PC-3 (cell line): ENCODE results near the gene PTPN1. TPM values are rescaled to one million over a fixed set of nuclear protein-coding genes. Genes with fewer than 3 reads are reported as not detected.

Experiments
- ATAC-seq: fragments of 200-7000 bp; cut with Tn5 transposase; 2 replicates; pipeline ENCODE4 v1.9.1; 2020; ENCODE audit warnings: mild to moderate bottlenecking, moderate library complexity
- BruUV-seq: library from RNA; stranded (reverse); fragments of 400-500 nt; replicated peaks from 2 replicates; lab custom pipeline; 2021; lab: Mats Ljungman, UMichigan
- CTCF ChIA-PET: fragments of 300-600 bp; sonication (Branson Sonifier 250); formaldehyde crosslinking; loops from one replicate; lab custom pipeline; 2022; ENCODE audit warnings: antibody characterized with exemption; lab: Charles Lee
- POLR2A ChIA-PET: fragments of 300-600 bp; sonication (Branson Sonifier 250); formaldehyde crosslinking; loops from one replicate; lab custom pipeline; 2022; ENCODE audit warnings: antibody characterized with exemption; ENCODE audit not compliant: unreplicated experiment; lab: Charles Lee
- DNase-seq: peaks from one replicate; pipeline ENCODE4 v3.0.0-alpha.2; 2015
- H2AFZ ChIP-seq: fragments of 300-600 bp; sonication (generic); 2 replicates; pipeline ENCODE4 v1.6.0; 2016; ENCODE audit warnings: antibody characterized with exemption, low read length
- H3F3A ChIP-seq: fragments of 300-600 bp; sonication (generic); one replicate; pipeline ENCODE4 v1.6.0; 2017; ENCODE audit warnings: antibody characterized with exemption, low read length, control low read depth, mild to moderate bottlenecking; ENCODE audit not compliant: unreplicated experiment
- H3K27ac ChIP-seq: fragments of 300-600 bp; sonication (generic); 2 replicates; pipeline ENCODE4 v1.5.1; 2016; ENCODE audit warnings: mild to moderate bottlenecking, low read length
- H3K27me3 ChIP-seq: fragments of 300-600 bp; sonication (generic); 2 replicates; pipeline ENCODE4 v1.6.1; 2016; ENCODE audit warnings: low read length, mixed read lengths
- H3K36me3 ChIP-seq: fragments of 300-600 bp; sonication (generic); 2 replicates; pipeline ENCODE4 v1.6.1; 2016; ENCODE audit warnings: low read depth, mixed run types, low read length, mixed read lengths
- H3K4me1 ChIP-seq: fragments of 300-600 bp; sonication (generic); 2 replicates; pipeline ENCODE4 v1.5.1; 2016; ENCODE audit warnings: low read length; ENCODE audit not compliant: insufficient read depth
- H3K4me2 ChIP-seq: fragments of 300-600 bp; sonication (generic); 2 replicates; pipeline ENCODE4 v1.6.0; 2016; ENCODE audit warnings: low read length
- H3K4me3 ChIP-seq: fragments of 300-600 bp; sonication (generic); 2 replicates; pipeline ENCODE4 v1.5.1; 2016; ENCODE audit warnings: mild to moderate bottlenecking, low read length, mixed read lengths
- H3K79me2 ChIP-seq: fragments of 300-600 bp; sonication (generic); 2 replicates; pipeline ENCODE4 v1.6.1; 2017; ENCODE audit warnings: low read length, mixed read lengths
- H3K9ac ChIP-seq: fragments of 300-600 bp; sonication (generic); 2 replicates; pipeline ENCODE4 v1.6.0; 2016; ENCODE audit warnings: mild to moderate bottlenecking, low read length
- H3K9me2 ChIP-seq: fragments of 300-600 bp; sonication (generic); replicated peaks from 2 replicates; pipeline ENCODE4 v1.6.1; 2016; ENCODE audit warnings: mixed run types, low read length, mixed read lengths
- H3K9me3 ChIP-seq: fragments of 300-600 bp; sonication (generic); 2 replicates; pipeline ENCODE4 v1.6.1; 2016; ENCODE audit warnings: low read length, mixed read lengths
- H4K20me1 ChIP-seq: fragments of 300-600 bp; sonication (generic); 2 replicates; pipeline ENCODE4 v1.6.1; 2016; ENCODE audit warnings: low read length, mixed read lengths
- EZH2 ChIP-seq: fragments of 300-600 bp; sonication (generic); IDR thresholded peaks from one replicate; pipeline ENCODE4 v1.6.1; 2017; ENCODE audit warnings: antibody characterized with exemption, mild to moderate bottlenecking, low read length; ENCODE audit not compliant: unreplicated experiment
- EZH2phosphoT487 ChIP-seq: fragments of 300-600 bp; sonication (generic); IDR thresholded peaks from 2 replicates; pipeline ENCODE4 v1.6.1; 2018; ENCODE audit warnings: mild to moderate bottlenecking, antibody characterized with exemption, low read length, borderline replicate concordance
- intact Hi-C: fragments of 100-400 bp; cut with micrococcal nuclease; formaldehyde crosslinking; loops from 2 replicates; pipeline ENCODE4 v1.9.0; 2023
- total RNA-seq: library from RNA; depleted of rRNA; stranded (reverse); fragments of >200 nt; gene quantifications from 2 replicates; pipeline ENCODE4 v1.2.3, GENCODE V29; 2014
- TF ChIP-seq, protein P1 (sequence below): fragments of 300-600 bp; sonication (generic); conservative IDR thresholded peaks from 2 replicates; pipeline ENCODE4 v1.5.1; 2017; ENCODE audit warnings: antibody characterized with exemption, low read depth, mild to moderate bottlenecking, low read length

Gene PTPN1
- total RNA-seq, 1 experiment from 2014 or later: 47.7 TPM

- POLR2A ChIA-PET: no interaction called here
- DNase-seq (peak; percentile 60), ATAC-seq (peak; percentile 48)
- H3K4me3 ChIP-seq: no peak overlapping the region
- intact Hi-C loops: no loop called here
- H4K20me1 ChIP-seq: no peaks in the 10 kb centered on the region
- H3K79me2 ChIP-seq: no peaks in the 10 kb centered on the region
- no peaks in the 10 kb centered on the region for H3K9me2 ChIP-seq
- peaks cover 8% of the 10 kb centered on the region; the same call in 1 of the 2 replicates for H3K4me1 ChIP-seq
- H3K9ac ChIP-seq: no peak overlapping the region
- no peaks in the 10 kb centered on the region for H3K36me3 ChIP-seq
- no peak overlapping the region for H2AFZ ChIP-seq
- TF ChIP-seq, protein P1, sequence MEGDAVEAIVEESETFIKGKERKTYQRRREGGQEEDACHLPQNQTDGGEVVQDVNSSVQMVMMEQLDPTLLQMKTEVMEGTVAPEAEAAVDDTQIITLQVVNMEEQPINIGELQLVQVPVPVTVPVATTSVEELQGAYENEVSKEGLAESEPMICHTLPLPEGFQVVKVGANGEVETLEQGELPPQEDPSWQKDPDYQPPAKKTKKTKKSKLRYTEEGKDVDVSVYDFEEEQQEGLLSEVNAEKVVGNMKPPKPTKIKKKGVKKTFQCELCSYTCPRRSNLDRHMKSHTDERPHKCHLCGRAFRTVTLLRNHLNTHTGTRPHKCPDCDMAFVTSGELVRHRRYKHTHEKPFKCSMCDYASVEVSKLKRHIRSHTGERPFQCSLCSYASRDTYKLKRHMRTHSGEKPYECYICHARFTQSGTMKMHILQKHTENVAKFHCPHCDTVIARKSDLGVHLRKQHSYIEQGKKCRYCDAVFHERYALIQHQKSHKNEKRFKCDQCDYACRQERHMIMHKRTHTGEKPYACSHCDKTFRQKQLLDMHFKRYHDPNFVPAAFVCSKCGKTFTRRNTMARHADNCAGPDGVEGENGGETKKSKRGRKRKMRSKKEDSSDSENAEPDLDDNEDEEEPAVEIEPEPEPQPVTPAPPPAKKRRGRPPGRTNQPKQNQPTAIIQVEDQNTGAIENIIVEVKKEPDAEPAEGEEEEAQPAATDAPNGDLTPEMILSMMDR: no peak
- no peak for TF ChIP-seq EZH2
- TF ChIP-seq EZH2phosphoT487: no peak
- no peak overlapping the region for H3K27ac ChIP-seq
- CTCF ChIA-PET: interaction anchor here (0.7 kb wide), 1 partner anchor 320 kb away, joined by 5 read pairs; no protein-coding TSS in a partner anchor
- no TSS peak for BruUV-seq
- H3K4me2 ChIP-seq: no peak overlapping the region
- no peaks in the 10 kb centered on the region for H3K9me3 ChIP-seq
- H3K27me3 ChIP-seq: no peaks in the 10 kb centered on the region
- H3F3A ChIP-seq: no peaks in the 10 kb centered on the region
Observed at GRCh38 chr20:50467718-50468356, 42.3 kb upstream of the PTPN1 start.

- Histone ChIP-seq H3K4me2 (no peak overlapping the region), H3K9me3 (no peaks in the 10 kb centered on the region), H3K4me3 (no peak overlapping the region), H3K9me2 (no peaks in the 10 kb centered on the region), H3K36me3 (no peaks in the 10 kb centered on the region), H2AFZ (peak overlapping the region; percentile 25; the same call in 1 of the 2 replicates), H3K9ac (no peak overlapping the region), H3F3A (no peaks in the 10 kb centered on the region), H3K27me3 (no peaks in the 10 kb centered on the region), H3K4me1 (peaks cover 8% of the 10 kb centered on the region; the same call in 1 of the 2 replicates), H3K79me2 (no peaks in the 10 kb centered on the region), H4K20me1 (no peaks in the 10 kb centered on the region), H3K27ac (no peak overlapping the region)
- intact Hi-C loops: no loop called here
- ChIA-PET POLR2A (no interaction called here), CTCF (interaction anchor here (0.7 kb wide), 1 partner anchor 320 kb away, joined by 5 read pairs; no protein-coding TSS in a partner anchor)
- no TSS peak for BruUV-seq
- TF ChIP-seq, protein P1: no peak
- no peak for TF ChIP-seq EZH2phosphoT487
- DNase-seq (no peak), ATAC-seq (no peak)
Observed at GRCh38 chr20:50468378-50468798, 41.8 kb upstream of the PTPN1 start.

GRCh38 chr20:50469176-50469723 lies 40.9 kb upstream of the PTPN1 start:
- intact Hi-C loops: no loop called here
- no TSS peak for BruUV-seq
- no peaks in the 10 kb centered on the region for H3K9me2 ChIP-seq
- no peak overlapping the region for H3K27ac ChIP-seq
- no peak overlapping the region for H3K4me3 ChIP-seq
- ChIA-PET POLR2A (no interaction called here), CTCF (no interaction called here)
- no peaks in the 10 kb centered on the region for H3K9me3 ChIP-seq
- peaks cover 5% of the 10 kb centered on the region; the same call in 1 of the 2 replicates for H3K4me1 ChIP-seq
- H4K20me1 ChIP-seq: no peaks in the 10 kb centered on the region
- H2AFZ ChIP-seq: no peak overlapping the region
- H3K36me3 ChIP-seq: no peaks in the 10 kb centered on the region
- DNase-seq (no peak), ATAC-seq (no peak)
- H3F3A ChIP-seq: no peaks in the 10 kb centered on the region
- H3K79me2 ChIP-seq: no peaks in the 10 kb centered on the region
- no peak overlapping the region for H3K4me2 ChIP-seq
- no peak overlapping the region for H3K9ac ChIP-seq
- H3K27me3 ChIP-seq: no peaks in the 10 kb centered on the region
- TF ChIP-seq EZH2phosphoT487 (no peak), EZH2 (no peak)
- TF ChIP-seq, protein P1: no peak
